Esophagus squamous epithelium (tissue), 5 donors: ENCODE measurements around the gene FNDC3A. TPM values are rescaled to one million over a fixed set of nuclear protein-coding genes. Genes with fewer than 3 reads are reported as not detected.

Experiments used
- DNase-seq: peaks from one replicate; lab custom pipeline; 2025; lab: John Stamatoyannopoulos, UW
- H3K27ac ChIP-seq, 4 donors: fragments of 200-600 bp; sonication (generic); one replicate each; pipeline ENCODE4 v1.5.1; 2016 to 2019; ENCODE audit warnings: mild to moderate bottlenecking in 1 of 4
- H3K27me3 ChIP-seq, 4 donors: fragments of 200-600 bp; sonication (generic); 1 replicate in 3 of 4; 2 replicates in 1 of 4; pipeline versions ENCODE4 v1.5.1 to v1.6.0; 2017 to 2021; ENCODE audit warnings: antibody characterized with exemption in 1 of 4
- H3K36me3 ChIP-seq, 3 donors: fragments of 200-600 bp; sonication (generic); one replicate each; pipeline ENCODE4 v1.5.1; 2016 to 2019
- H3K4me1 ChIP-seq, 3 donors: fragments of 200-600 bp; sonication (generic); one replicate each; pipeline ENCODE4 v1.5.1; 2017 to 2019
- H3K4me3 ChIP-seq, 4 donors: fragments of 200-600 bp; sonication (generic); 1 replicate in 3 of 4; 2 replicates in 1 of 4; pipeline ENCODE4 v1.5.1; 2016 to 2019; ENCODE audit warnings: mild to moderate bottlenecking in 2 of 4, moderate library complexity in 1 of 4
- H3K9me3 ChIP-seq, 3 donors: fragments of 200-600 bp; sonication (generic); one replicate each; pipeline ENCODE4 v1.5.1; 2016 to 2019
- CTCF ChIP-seq, 6 experiments: fragments of 450-650 bp in 4 of 6; fragments of 200-600 bp in 2 of 6; sonication (generic) in 2 of 6; IDR thresholded peaks; one replicate each; pipeline ENCODE4 v1.5.1; 2016 to 2019; ENCODE audit warnings: antibody characterized with exemption in 6 of 6, mild to moderate bottlenecking in 4 of 6, moderate library complexity in 4 of 6
- POLR2A ChIP-seq, 4 donors: fragments of 450-650 bp; IDR thresholded peaks; one replicate each; pipeline ENCODE4 v1.6.1; 2017; ENCODE audit warnings: antibody characterized with exemption in 4 of 4, mild to moderate bottlenecking in 4 of 4, moderate library complexity in 3 of 4
- WGBS, 2 donors: methylation state at CpG; one replicate each; pipeline ENCODE4 v1.1.5; 2018; 5-methylcytosine and 5-hydroxymethylcytosine counted together
- intact Hi-C: fragments of 100-400 bp; cut with DNase I; formaldehyde crosslinking; loops from one replicate; pipeline ENCODE4 v1.15.0; 2022
- total RNA-seq, 4 donors: library from RNA; depleted of rRNA; stranded (reverse); fragments of >200 nt; gene quantifications; one replicate each; pipeline ENCODE4 v1.1.0, GENCODE V29; 2016
- donor health status: DM: yes; HTN: yes; CAD: no.

The FNDC3A gene
- total RNA-seq, 4 donors from 2014 or later: 10.0 to 29.8 (median 19.5) TPM

GRCh38 chr13:49218493-49219051, 242.9 kb downstream of the FNDC3A start:
- H3K9me3 ChIP-seq: no peaks in the 10 kb centered on the region
- H3K27me3 ChIP-seq: peaks cover 3 to 65% (median 15%) of the 10 kb centered on the region in 4 donors
- intact Hi-C loops: no loop called here
- no peaks in the 10 kb centered on the region for H3K36me3 ChIP-seq
- no peak for TF ChIP-seq POLR2A (IDR thresholded peaks at IDR 0.05)
- TF ChIP-seq CTCF (IDR thresholded peaks at IDR 0.05): no peak
- H3K27ac ChIP-seq: no peak overlapping the region
- no peak overlapping the region for H3K4me3 ChIP-seq
- peaks cover 6 to 30% (median 15%) of the 10 kb centered on the region in 3 donors for H3K4me1 ChIP-seq
- 22 to 37% methylated on average over 20 to 21 of the region's 25 CpGs for WGBS, 2 donors
- no peak for DNase-seq

GRCh38 chr13:49219647-49220035, 243.9 kb downstream of the FNDC3A start:
- WGBS, 2 donors: 24 to 40% methylated on average over 9 to 10 of the region's 17 CpGs
- no peaks in the 10 kb centered on the region for H3K9me3 ChIP-seq
- intact Hi-C loops: no loop called here
- peak overlapping the region; percentile 36 to 67 (median 47) for H3K4me3 ChIP-seq
- TF ChIP-seq CTCF (IDR thresholded peaks at IDR 0.05) (no peak), POLR2A (IDR thresholded peaks at IDR 0.05) (no peak)
- H3K27me3 ChIP-seq: peaks cover 3 to 72% (median 15%) of the 10 kb centered on the region in 4 donors
- no peaks in the 10 kb centered on the region for H3K36me3 ChIP-seq
- H3K4me1 ChIP-seq: peaks cover 6 to 30% (median 15%) of the 10 kb centered on the region in 3 donors
- DNase-seq: no peak
- no peak overlapping the region for H3K27ac ChIP-seq

DNA sequence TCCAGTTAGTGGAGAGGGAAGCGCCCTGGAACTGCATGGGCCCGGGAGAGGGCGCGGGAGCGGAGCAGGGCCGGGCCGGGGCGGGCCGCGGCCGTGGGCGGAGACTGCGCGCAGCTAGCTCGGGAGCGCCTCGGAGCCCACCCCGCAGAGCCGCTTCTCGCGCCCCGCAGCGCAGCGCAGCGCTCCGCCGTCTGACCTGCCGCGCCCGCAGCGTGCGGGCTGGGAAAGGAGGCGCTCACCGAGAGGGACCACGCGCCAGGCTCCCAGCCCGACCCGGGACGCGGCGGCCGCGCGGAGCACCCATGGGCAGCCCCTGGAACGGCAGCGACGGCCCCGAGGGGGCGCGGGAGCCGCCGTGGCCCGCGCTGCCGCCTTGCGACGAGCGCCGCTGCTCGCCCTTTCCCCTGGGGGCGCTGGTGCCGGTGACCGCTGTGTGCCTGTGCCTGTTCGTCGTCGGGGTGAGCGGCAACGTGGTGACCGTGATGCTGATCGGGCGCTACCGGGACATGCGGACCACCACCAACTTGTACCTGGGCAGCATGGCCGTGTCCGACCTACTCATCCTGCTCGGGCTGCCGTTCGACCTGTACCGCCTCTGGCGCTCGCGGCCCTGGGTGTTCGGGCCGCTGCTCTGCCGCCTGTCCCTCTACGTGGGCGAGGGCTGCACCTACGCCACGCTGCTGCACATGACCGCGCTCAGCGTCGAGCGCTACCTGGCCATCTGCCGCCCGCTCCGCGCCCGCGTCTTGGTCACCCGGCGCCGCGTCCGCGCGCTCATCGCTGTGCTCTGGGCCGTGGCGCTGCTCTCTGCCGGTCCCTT, 244.5 kb downstream of the FNDC3A start, which contains the start of gene MLNR:
TSS of gene MLNR (plus strand) at position 303 of the 820 bp plus-strand sequence. CDS start at position 303, 0 bp downstream.
- 15 to 17% methylated on average over 8 to 15 of the region's 111 CpGs for WGBS, 2 donors
- no peak for DNase-seq
- H3K36me3 ChIP-seq: no peaks in the 10 kb centered on the region
- no peak within 1 kb of the TSS for H3K27ac ChIP-seq
- intact Hi-C loops: no loop called here
- H3K9me3 ChIP-seq: no peaks in the 10 kb centered on the region
- TF ChIP-seq CTCF (IDR thresholded peaks at IDR 0.05) (no peak), POLR2A (IDR thresholded peaks at IDR 0.05) (no peak)
- peak within 1 kb of the TSS; percentile 36 to 67 (median 47) for H3K4me3 ChIP-seq
- H3K27me3 ChIP-seq: peaks cover 3 to 74% (median 15%) of the 10 kb centered on the region in 4 donors
- H3K4me1 ChIP-seq: peaks cover 6 to 30% (median 15%) of the 10 kb centered on the region in 3 donors

GRCh38 chr13:49220856-49221589, 245.3 kb downstream of the FNDC3A start:
- Histone ChIP-seq H3K4me1 (peaks cover 6 to 30% (median 15%) of the 10 kb centered on the region in 3 donors), H3K27me3 (peaks cover 3 to 74% (median 15%) of the 10 kb centered on the region in 4 donors), H3K9me3 (no peaks in the 10 kb centered on the region), H3K36me3 (no peaks in the 10 kb centered on the region), H3K4me3 (peak overlapping the region in 2 of 4 donors; percentile 57 to 67), H3K27ac (no peak overlapping the region)
- intact Hi-C loops: no loop called here
- 39% methylated on average over 19 of the region's 73 CpGs; no CpG with 5 or more reads in 1 of the 2 donors for WGBS, 2 donors
- no peak for DNase-seq
- TF ChIP-seq CTCF (IDR thresholded peaks at IDR 0.05) (no peak), POLR2A (IDR thresholded peaks at IDR 0.05) (no peak)
